Measurements from ENCODE around the gene KCNJ3. TPM values are rescaled to one million over a fixed set of nuclear protein-coding genes. Genes with fewer than 3 reads are reported as not detected.

The KCNJ3 gene
- total RNA-seq, 2 experiments from 2014 or later: not detected

DNA sequence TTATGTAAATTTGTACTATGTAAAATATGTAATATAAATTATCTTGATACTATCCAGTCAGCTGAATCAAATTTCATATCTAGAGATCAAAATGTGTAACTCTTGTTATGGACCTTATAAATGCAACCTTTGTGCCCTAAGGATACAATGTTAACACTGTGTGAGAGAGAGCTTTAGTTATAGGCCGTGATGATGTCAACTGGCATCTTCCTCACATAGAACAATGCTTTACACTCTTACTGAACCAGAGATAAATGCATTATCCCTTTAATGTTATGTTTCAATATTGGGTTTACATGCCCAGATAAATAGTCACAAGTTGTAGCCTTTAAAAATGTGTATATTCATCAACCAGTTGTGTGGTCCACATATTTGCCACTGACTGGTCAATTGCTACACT is 115.1 kb downstream of the KCNJ3 start:
- TF ChIP-seq, protein P1, sequence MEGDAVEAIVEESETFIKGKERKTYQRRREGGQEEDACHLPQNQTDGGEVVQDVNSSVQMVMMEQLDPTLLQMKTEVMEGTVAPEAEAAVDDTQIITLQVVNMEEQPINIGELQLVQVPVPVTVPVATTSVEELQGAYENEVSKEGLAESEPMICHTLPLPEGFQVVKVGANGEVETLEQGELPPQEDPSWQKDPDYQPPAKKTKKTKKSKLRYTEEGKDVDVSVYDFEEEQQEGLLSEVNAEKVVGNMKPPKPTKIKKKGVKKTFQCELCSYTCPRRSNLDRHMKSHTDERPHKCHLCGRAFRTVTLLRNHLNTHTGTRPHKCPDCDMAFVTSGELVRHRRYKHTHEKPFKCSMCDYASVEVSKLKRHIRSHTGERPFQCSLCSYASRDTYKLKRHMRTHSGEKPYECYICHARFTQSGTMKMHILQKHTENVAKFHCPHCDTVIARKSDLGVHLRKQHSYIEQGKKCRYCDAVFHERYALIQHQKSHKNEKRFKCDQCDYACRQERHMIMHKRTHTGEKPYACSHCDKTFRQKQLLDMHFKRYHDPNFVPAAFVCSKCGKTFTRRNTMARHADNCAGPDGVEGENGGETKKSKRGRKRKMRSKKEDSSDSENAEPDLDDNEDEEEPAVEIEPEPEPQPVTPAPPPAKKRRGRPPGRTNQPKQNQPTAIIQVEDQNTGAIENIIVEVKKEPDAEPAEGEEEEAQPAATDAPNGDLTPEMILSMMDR (conservative IDR thresholded peaks at IDR 0.05; ENCODE audit: low read length): no peak
- ChIA-PET CTCF (ENCODE audit: unreplicated experiment) (no interaction called here), POLR2A (interaction anchor here (0.5 kb wide), 1 partner anchor 36 kb away, joined by 5 read pairs; no protein-coding TSS in a partner anchor)
- Histone ChIP-seq H3K27ac (ENCODE audit: low read depth, low read length, poor library complexity, severe bottlenecking) (no peak overlapping the region), H3K4me1 (ENCODE audit: insufficient read depth, low read length, poor library complexity, severe bottlenecking) (no peaks in the 10 kb centered on the region), H3K4me3 (ENCODE audit: low read depth, low read length, poor library complexity, severe bottlenecking) (no peak overlapping the region), H3K79me2 (ENCODE audit: insufficient read depth, low read depth, low read length) (no peaks in the 10 kb centered on the region), H2AFZ (ENCODE audit: low read length) (no peak overlapping the region), H4K20me1 (ENCODE audit: insufficient read depth, low read length) (no peaks in the 10 kb centered on the region), H3K9me2 (ENCODE audit: insufficient read depth, low read length) (no peaks in the 10 kb centered on the region), H3K9me3 (ENCODE audit: low read length) (no peaks in the 10 kb centered on the region), H3K4me2 (ENCODE audit: low read length) (no peak overlapping the region), H3K36me3 (ENCODE audit: insufficient read depth, low read length) (no peaks in the 10 kb centered on the region)
- BruUV-seq (replicated peaks): no TSS peak
- intact Hi-C loops (cut with micrococcal nuclease; ENCODE audit: unreplicated experiment): no loop called here
- DNase-seq (ENCODE audit: low spot score): no peak

DNA sequence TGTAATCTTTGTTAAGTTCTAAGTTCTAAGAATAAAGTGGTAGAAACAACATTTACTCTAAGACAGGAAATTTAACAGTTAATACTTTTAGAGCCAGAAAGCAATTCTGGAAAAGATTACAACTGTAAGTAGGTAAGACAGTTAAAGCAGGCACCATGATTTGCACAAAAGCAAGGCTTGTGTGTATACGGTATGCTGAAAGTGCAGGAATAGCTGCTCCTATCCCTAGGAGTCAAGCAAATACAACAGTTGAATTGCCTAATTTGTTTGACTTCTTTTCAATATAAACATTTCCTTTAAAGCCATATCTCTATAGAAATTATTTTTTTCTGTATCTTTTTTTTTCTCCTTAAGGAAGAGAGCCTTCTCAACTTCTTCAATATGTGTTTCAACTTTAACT is 116.4 kb downstream of the KCNJ3 start:
- POLR2A ChIA-PET: no interaction called here
- no peak for DNase-seq (ENCODE audit: low spot score)
- Histone ChIP-seq H3K9me2 (ENCODE audit: insufficient read depth, low read length) (no peaks in the 10 kb centered on the region), H4K20me1 (ENCODE audit: insufficient read depth, low read length) (no peaks in the 10 kb centered on the region), H3K4me1 (ENCODE audit: insufficient read depth, low read length, poor library complexity, severe bottlenecking) (no peaks in the 10 kb centered on the region), H3K4me2 (ENCODE audit: low read length) (no peak overlapping the region), H3K27ac (ENCODE audit: low read depth, low read length, poor library complexity, severe bottlenecking) (no peak overlapping the region), H3K79me2 (ENCODE audit: insufficient read depth, low read depth, low read length) (no peaks in the 10 kb centered on the region), H3K36me3 (ENCODE audit: insufficient read depth, low read length) (no peaks in the 10 kb centered on the region), H3K9me3 (ENCODE audit: low read length) (no peaks in the 10 kb centered on the region), H2AFZ (ENCODE audit: low read length) (no peak overlapping the region), H3K4me3 (ENCODE audit: low read depth, low read length, poor library complexity, severe bottlenecking) (no peak overlapping the region)
- intact Hi-C loops (cut with micrococcal nuclease; ENCODE audit: unreplicated experiment): no loop called here
- no peak for TF ChIP-seq EZH2phosphoT487 (IDR thresholded peaks at IDR 0.05; ENCODE audit: borderline replicate concordance, low read depth, low read length)
- no TSS peak for BruUV-seq (replicated peaks)
- CTCF ChIA-PET (ENCODE audit: unreplicated experiment): no interaction called here

- Histone ChIP-seq H3K9me3 (ENCODE audit: low read length) (no peaks in the 10 kb centered on the region), H3K4me3 (ENCODE audit: low read depth, low read length, poor library complexity, severe bottlenecking) (no peak overlapping the region), H4K20me1 (ENCODE audit: insufficient read depth, low read length) (no peaks in the 10 kb centered on the region), H3K9me2 (ENCODE audit: insufficient read depth, low read length) (no peaks in the 10 kb centered on the region), H3K4me2 (ENCODE audit: low read length) (no peak overlapping the region), H3K79me2 (ENCODE audit: insufficient read depth, low read depth, low read length) (no peaks in the 10 kb centered on the region), H3K27ac (ENCODE audit: low read depth, low read length, poor library complexity, severe bottlenecking) (no peak overlapping the region), H2AFZ (ENCODE audit: low read length) (no peak overlapping the region), H3K4me1 (ENCODE audit: insufficient read depth, low read length, poor library complexity, severe bottlenecking) (no peaks in the 10 kb centered on the region), H3K36me3 (ENCODE audit: insufficient read depth, low read length) (no peaks in the 10 kb centered on the region)
- DNase-seq (ENCODE audit: low spot score): no peak
- TF ChIP-seq EZH2phosphoT487 (IDR thresholded peaks at IDR 0.05; ENCODE audit: borderline replicate concordance, low read depth, low read length): no peak
- TF ChIP-seq, protein P1 (conservative IDR thresholded peaks at IDR 0.05; ENCODE audit: low read length): no peak
- BruUV-seq (replicated peaks): no TSS peak
- intact Hi-C loops (cut with micrococcal nuclease; ENCODE audit: unreplicated experiment): no loop called here
- POLR2A ChIA-PET: interaction anchor here (1.0 kb wide), 1 partner anchor 18 kb away, joined by 7 read pairs; no protein-coding TSS in a partner anchor
- CTCF ChIA-PET (ENCODE audit: unreplicated experiment): no interaction called here
Observed at GRCh38 chr2:154825358-154825757, 126.9 kb downstream of the KCNJ3 start.
